Progenitor cell of endocrine pancreas (in vitro differentiated cells): ENCODE data around the gene RNF146. TPM values are rescaled to one million over a fixed set of nuclear protein-coding genes. Genes with fewer than 3 reads are reported as not detected.

Source experiments
- DNase-seq: peaks from one replicate; pipeline ENCODE4 v3.0.0; 2021; ENCODE audit warnings: low spot score; ENCODE audit not compliant: unreplicated experiment
- H3K27ac Mint-ChIP-seq: 2 replicates; pipeline ENCODE4 v1.8.0; 2021; ENCODE audit warnings: mild to moderate bottlenecking, moderate library complexity, mixed read lengths
- H3K27me3 Mint-ChIP-seq: 2 replicates; pipeline ENCODE4 v1.8.0; 2021; ENCODE audit warnings: mixed read lengths
- H3K36me3 Mint-ChIP-seq: 2 replicates; pipeline ENCODE4 v1.8.0; 2022; ENCODE audit warnings: mixed read lengths; ENCODE audit not compliant: insufficient read depth
- H3K4me1 Mint-ChIP-seq: 2 replicates; pipeline ENCODE4 v1.8.0; 2021; ENCODE audit warnings: low read depth, mixed read lengths
- H3K4me3 Mint-ChIP-seq: 2 replicates; pipeline ENCODE4 v1.8.0; 2021; ENCODE audit warnings: low read depth, mild to moderate bottlenecking, moderate library complexity, mixed read lengths
- H3K9me3 Mint-ChIP-seq: 2 replicates; pipeline ENCODE4 v1.8.0; 2021; ENCODE audit warnings: low read depth, mixed read lengths
- CTCF ChIP-seq: fragments of 200-600 bp; sonication (generic); IDR thresholded peaks from one replicate; pipeline ENCODE4 v1.5.0; 2021; ENCODE audit warnings: antibody characterized with exemption, mild to moderate bottlenecking; ENCODE audit not compliant: unreplicated experiment
- total RNA-seq: library from RNA; stranded (reverse); gene quantifications from 2 replicates; pipeline ENCODE4 v1.2.1, GENCODE V29; 2021

RNF146 gene
- total RNA-seq, 1 donor from 2014 or later = 61.2 TPM

- DNase-seq = no peak
Measured at GRCh38 chr6:127276331-127276730, 9.7 kb downstream of the RNF146 start.

GRCh38 chr6:127277878-127278843 is 11.5 kb downstream of the RNF146 start:
- H3K4me3 Mint-ChIP-seq = no peak overlapping the region
- DNase-seq = no peak
- H3K27me3 Mint-ChIP-seq = no peaks in the 10 kb centered on the region
- no peak for TF ChIP-seq CTCF
- H3K36me3 Mint-ChIP-seq = peaks cover 9% of the 10 kb centered on the region
- no peak overlapping the region for H3K27ac Mint-ChIP-seq
- peaks cover 6% of the 10 kb centered on the region for H3K4me1 Mint-ChIP-seq
- no peaks in the 10 kb centered on the region for H3K9me3 Mint-ChIP-seq

More at GRCh38 chr6:127276331-127276730, 9.7 kb downstream of the RNF146 start:
- peaks cover 8% of the 10 kb centered on the region for H3K4me1 Mint-ChIP-seq
- H3K27me3 Mint-ChIP-seq = no peaks in the 10 kb centered on the region
- H3K4me3 Mint-ChIP-seq = no peak overlapping the region
- H3K9me3 Mint-ChIP-seq = no peaks in the 10 kb centered on the region
- TF ChIP-seq CTCF = no peak
- H3K36me3 Mint-ChIP-seq = peaks cover under 1% of the 10 kb centered on the region
- no peak overlapping the region for H3K27ac Mint-ChIP-seq

- Mint-ChIP-seq H3K4me3 (no peak overlapping the region), H3K4me1 (peaks cover 3% of the 10 kb centered on the region), H3K9me3 (no peaks in the 10 kb centered on the region), H3K27me3 (no peaks in the 10 kb centered on the region), H3K36me3 (peaks cover 16% of the 10 kb centered on the region), H3K27ac (no peak overlapping the region)
- no peak for DNase-seq
- no peak for TF ChIP-seq CTCF
Measured at GRCh38 chr6:127279815-127280214, 13.2 kb downstream of the RNF146 start.

- TF ChIP-seq CTCF = no peak
- Mint-ChIP-seq H3K4me1 (no peaks in the 10 kb centered on the region), H3K36me3 (peaks cover 23% of the 10 kb centered on the region), H3K27ac (no peak overlapping the region), H3K9me3 (no peaks in the 10 kb centered on the region), H3K27me3 (no peaks in the 10 kb centered on the region), H3K4me3 (no peak overlapping the region)
- DNase-seq = no peak
Measured at GRCh38 chr6:127282184-127282583, 15.5 kb downstream of the RNF146 start.

- H3K4me1 Mint-ChIP-seq = peaks cover 11% of the 10 kb centered on the region
- no peak overlapping the region for H3K27ac Mint-ChIP-seq
- H3K9me3 Mint-ChIP-seq = no peaks in the 10 kb centered on the region
- DNase-seq = no peak
- no peak overlapping the region for H3K4me3 Mint-ChIP-seq
- peaks cover 23% of the 10 kb centered on the region for H3K36me3 Mint-ChIP-seq
- H3K27me3 Mint-ChIP-seq = no peaks in the 10 kb centered on the region
- TF ChIP-seq CTCF = no peak
Measured at GRCh38 chr6:127288705-127289104, 22.0 kb downstream of the RNF146 start.
